Measurements from ENCODE around the gene SLC27A1. TPM values are rescaled to one million over a fixed set of nuclear protein-coding genes. Genes with fewer than 3 reads are reported as not detected.
A peak's percentile ranks its signal among the peaks of the same experiment; 100 is the strongest.

SLC27A1 gene
- total RNA-seq, 3 donors from 2014 or later (not counting 1 experiment from before 2014, with no cell fraction given), result 12.9 to 26.2 (median 16.3) TPM

DNA sequence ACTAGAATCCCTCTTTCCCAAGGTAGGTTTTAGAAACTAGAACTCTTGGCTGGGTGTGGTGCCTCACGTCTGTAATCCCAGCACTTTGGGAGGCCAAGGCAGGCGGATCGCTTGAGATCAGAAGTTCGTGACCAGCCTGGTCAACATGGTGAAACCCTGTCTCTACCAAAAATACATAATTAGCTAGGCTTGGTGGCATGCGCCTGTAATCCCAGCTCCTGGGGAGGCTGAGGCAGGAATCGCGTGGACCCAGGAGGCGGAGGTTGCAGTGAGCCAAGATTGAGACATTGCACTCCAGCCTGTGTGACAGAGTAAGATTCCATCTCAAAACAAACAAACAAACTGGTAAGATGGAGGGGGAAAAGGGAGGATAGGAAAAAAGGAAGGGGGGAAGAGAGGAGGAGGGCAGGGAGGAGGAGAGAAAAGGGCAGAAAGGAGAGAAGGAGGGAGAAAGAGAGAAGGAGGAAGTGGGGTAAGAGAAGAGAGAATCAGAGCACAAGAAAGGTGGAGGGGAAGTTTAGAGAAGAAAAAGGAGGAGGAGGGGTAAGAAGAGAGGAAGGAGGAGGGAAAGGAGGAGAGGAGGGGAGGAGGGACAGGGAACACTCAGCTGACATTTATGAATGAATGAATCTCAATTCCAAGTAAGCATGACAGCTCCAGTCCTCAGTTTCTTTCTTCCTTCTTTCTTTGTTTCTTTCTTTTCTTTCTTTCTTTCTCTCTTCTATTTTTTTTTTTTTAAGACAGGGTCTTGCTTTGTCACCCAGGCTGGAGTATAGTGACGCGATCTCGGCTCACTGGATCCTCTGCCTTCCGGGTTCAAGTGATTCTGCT lies 2.6 kb upstream of the SLC27A1 start:
- H3K27me3 Mint-ChIP-seq (ENCODE audit: low read depth in 2 of 2), result no peaks in the 10 kb centered on the region
- no peaks in the 10 kb centered on the region for H3K36me3 ChIP-seq (ENCODE audit: control insufficient read depth, insufficient read depth, low read length)
- TF ChIP-seq, protein P1, sequence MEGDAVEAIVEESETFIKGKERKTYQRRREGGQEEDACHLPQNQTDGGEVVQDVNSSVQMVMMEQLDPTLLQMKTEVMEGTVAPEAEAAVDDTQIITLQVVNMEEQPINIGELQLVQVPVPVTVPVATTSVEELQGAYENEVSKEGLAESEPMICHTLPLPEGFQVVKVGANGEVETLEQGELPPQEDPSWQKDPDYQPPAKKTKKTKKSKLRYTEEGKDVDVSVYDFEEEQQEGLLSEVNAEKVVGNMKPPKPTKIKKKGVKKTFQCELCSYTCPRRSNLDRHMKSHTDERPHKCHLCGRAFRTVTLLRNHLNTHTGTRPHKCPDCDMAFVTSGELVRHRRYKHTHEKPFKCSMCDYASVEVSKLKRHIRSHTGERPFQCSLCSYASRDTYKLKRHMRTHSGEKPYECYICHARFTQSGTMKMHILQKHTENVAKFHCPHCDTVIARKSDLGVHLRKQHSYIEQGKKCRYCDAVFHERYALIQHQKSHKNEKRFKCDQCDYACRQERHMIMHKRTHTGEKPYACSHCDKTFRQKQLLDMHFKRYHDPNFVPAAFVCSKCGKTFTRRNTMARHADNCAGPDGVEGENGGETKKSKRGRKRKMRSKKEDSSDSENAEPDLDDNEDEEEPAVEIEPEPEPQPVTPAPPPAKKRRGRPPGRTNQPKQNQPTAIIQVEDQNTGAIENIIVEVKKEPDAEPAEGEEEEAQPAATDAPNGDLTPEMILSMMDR (IDR thresholded peaks at IDR 0.05), result no peak
- ATAC-seq (no peak), DNase-seq (no peak)
- H3K9me3 Mint-ChIP-seq, result no peaks in the 10 kb centered on the region
- H3K27ac Mint-ChIP-seq, result peak overlapping the region; percentile 36 to 63
- WGBS (ENCODE audit: insufficient coverage), result 91% methylated on average over 12 of the region's 12 CpGs
- H3K4me1 ChIP-seq (ENCODE audit: control insufficient read depth, insufficient read depth, low read length), result peaks cover 30% of the 10 kb centered on the region
- peak overlapping the region; percentile 31 for H3K4me3 Mint-ChIP-seq
- intact Hi-C loops (cut with micrococcal nuclease), result loop anchor here (5.0 kb wide), 1 partner anchor 695 kb away; no protein-coding TSS in a partner anchor
- no peaks in the 10 kb centered on the region for H3K9me3 ChIP-seq (ENCODE audit: control insufficient read depth, insufficient read depth, low read length)
- no peaks in the 10 kb centered on the region for H3K27me3 ChIP-seq (ENCODE audit: control insufficient read depth, insufficient read depth, low read length)
- H3K4me3 ChIP-seq (ENCODE audit: low read length), result no peak overlapping the region
- no peak overlapping the region for H3K27ac ChIP-seq (ENCODE audit: low read length)
- H3K36me3 Mint-ChIP-seq, result no peaks in the 10 kb centered on the region
- H3K4me1 Mint-ChIP-seq, result peaks cover 25 to 36% of the 10 kb centered on the region in 2 donors

DNA sequence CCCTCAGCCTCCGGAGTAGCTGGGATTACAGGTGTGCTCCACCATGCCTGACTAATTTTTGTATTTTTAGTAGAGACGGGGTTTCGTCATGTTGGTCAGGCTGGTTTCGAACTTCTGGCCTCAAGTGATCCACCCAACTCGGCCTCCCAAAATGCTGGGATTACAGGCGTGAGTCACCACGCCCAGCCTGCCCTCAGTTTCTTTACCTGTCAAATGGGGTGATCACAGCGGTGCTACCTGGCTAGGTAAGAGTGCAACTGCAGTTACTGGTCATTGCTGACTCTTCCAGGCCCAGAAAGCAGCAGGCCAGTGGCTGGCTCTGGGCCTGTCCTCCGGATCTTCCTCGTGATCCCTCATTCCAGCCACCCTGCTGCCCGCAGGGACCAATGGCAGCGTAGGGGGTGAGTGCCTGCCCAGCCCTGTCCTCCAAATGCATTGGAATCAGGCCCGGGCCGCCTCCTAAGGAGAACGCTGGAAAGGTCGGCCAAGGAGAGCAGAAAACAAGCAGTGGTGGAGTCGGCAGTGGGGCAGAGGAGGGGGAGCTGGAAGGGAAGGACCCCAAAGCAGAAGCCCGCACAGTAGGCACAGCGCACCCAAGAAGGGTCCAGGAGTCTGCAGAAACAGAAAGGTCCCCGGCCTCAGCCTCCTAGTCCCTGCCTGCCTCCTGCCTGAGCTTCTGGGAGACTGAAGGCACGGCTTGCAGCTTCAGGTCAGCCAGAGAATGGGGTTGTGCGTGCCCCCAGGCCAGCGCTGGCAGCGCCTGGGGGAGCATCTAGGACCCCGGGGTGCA lies 1.8 kb upstream of the SLC27A1 start:
- no peak for DNase-seq
- Histone ChIP-seq H3K27ac (ENCODE audit: low read length) (peak overlapping the region; percentile 84), H3K36me3 (ENCODE audit: control insufficient read depth, insufficient read depth, low read length) (no peaks in the 10 kb centered on the region), H3K27me3 (ENCODE audit: control insufficient read depth, insufficient read depth, low read length) (no peaks in the 10 kb centered on the region), H3K9me3 (ENCODE audit: control insufficient read depth, insufficient read depth, low read length) (no peaks in the 10 kb centered on the region), H3K4me3 (ENCODE audit: low read length) (no peak overlapping the region), H3K4me1 (ENCODE audit: control insufficient read depth, insufficient read depth, low read length) (peaks cover 38% of the 10 kb centered on the region)
- H3K27me3 Mint-ChIP-seq (ENCODE audit: low read depth in 2 of 2), result no peaks in the 10 kb centered on the region
- no peaks in the 10 kb centered on the region for H3K36me3 Mint-ChIP-seq
- H3K4me3 Mint-ChIP-seq, result peak overlapping the region; percentile 98
- intact Hi-C loops (cut with micrococcal nuclease), result loop anchor here (5.0 kb wide), 1 partner anchor 696 kb away; no protein-coding TSS in a partner anchor
- TF ChIP-seq, protein P1 (IDR thresholded peaks at IDR 0.05), result no peak
- H3K9me3 Mint-ChIP-seq, result no peaks in the 10 kb centered on the region
- 82% methylated on average over 25 of the region's 25 CpGs for WGBS (ENCODE audit: insufficient coverage)
- H3K27ac Mint-ChIP-seq, result peak overlapping the region; percentile 90 to 96
- H3K4me1 Mint-ChIP-seq, result peaks cover 32 to 44% of the 10 kb centered on the region in 2 donors
- no peak for ATAC-seq

DNA sequence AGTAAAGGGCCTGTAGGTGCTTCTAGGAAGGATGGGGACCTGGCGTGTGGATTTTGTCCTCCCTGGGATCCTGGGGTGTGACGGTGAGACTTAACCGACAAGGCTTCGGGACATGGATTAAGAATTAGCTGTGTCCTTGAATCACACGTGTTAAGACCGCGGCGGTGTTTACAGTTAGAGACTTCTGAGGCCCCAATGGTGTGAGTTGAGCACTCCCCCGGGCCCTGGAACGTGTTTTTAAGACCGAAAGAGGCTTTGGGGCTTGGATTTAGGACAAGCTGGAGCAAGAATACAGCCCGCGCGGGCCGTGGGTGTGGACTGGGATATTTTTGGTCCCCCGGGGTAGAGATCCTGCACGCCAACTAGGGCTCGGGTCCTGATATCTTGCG lies 1.2 kb upstream of the SLC27A1 start:
- no peak for DNase-seq
- WGBS (ENCODE audit: insufficient coverage), result 15% methylated on average over 19 of the region's 19 CpGs
- Mint-ChIP-seq H3K36me3 (no peaks in the 10 kb centered on the region), H3K4me1 (peaks cover 32 to 50% of the 10 kb centered on the region in 2 donors), H3K27ac (peak overlapping the region; percentile 90 to 96), H3K9me3 (no peaks in the 10 kb centered on the region), H3K27me3 (ENCODE audit: low read depth in 2 of 2) (no peaks in the 10 kb centered on the region), H3K4me3 (peak overlapping the region; percentile 98)
- TF ChIP-seq, protein P1 (IDR thresholded peaks at IDR 0.05), result no peak
- Histone ChIP-seq H3K4me3 (ENCODE audit: low read length) (peak overlapping the region; percentile 94), H3K4me1 (ENCODE audit: control insufficient read depth, insufficient read depth, low read length) (peaks cover 40% of the 10 kb centered on the region), H3K27me3 (ENCODE audit: control insufficient read depth, insufficient read depth, low read length) (no peaks in the 10 kb centered on the region), H3K9me3 (ENCODE audit: control insufficient read depth, insufficient read depth, low read length) (no peaks in the 10 kb centered on the region), H3K36me3 (ENCODE audit: control insufficient read depth, insufficient read depth, low read length) (no peaks in the 10 kb centered on the region), H3K27ac (ENCODE audit: low read length) (peak overlapping the region; percentile 84)
- intact Hi-C loops (cut with micrococcal nuclease), result loop anchor here (5.0 kb wide), 1 partner anchor 697 kb away; no protein-coding TSS in a partner anchor
- peak in 1 of 3 donors; percentile 3 for ATAC-seq

Measured in natural killer cell (primary cell).